GM13977 (cell line): Measurements from ENCODE around the gene DNAJC1.

ENCODE experiments used
- DNase-seq: peaks from one replicate; pipeline ENCODE4 v3.0.0; 2012; ENCODE audit warnings: low spot score
- CTCF ChIP-seq: IDR thresholded peaks from 2 replicates; pipeline ENCODE4 v1.5.1; 2012; ENCODE audit warnings: mild to moderate bottlenecking, control low read depth; ENCODE audit not compliant: insufficient read depth; ENCODE audit errors: extremely low read depth, missing control alignments
- in situ Hi-C: fragments of 300-500 bp; cut with MboI; formaldehyde crosslinking; loops from one replicate; pipeline ENCODE4 v1.12.0; 2022; ENCODE audit warnings: low sequenced_read_pairs, low pct_unique_long_range_greater_than_20kb, mixed read lengths, inconsistent platforms; ENCODE audit not compliant: unreplicated experiment

DNAJC1 gene

GRCh38 chr10:21934307-21934706 lies 69.2 kb downstream of the DNAJC1 start:
- in situ Hi-C loops: loop anchor here (25.0 kb wide), 1 partner anchor 647 kb away; no protein-coding TSS in a partner anchor
- no peak for TF ChIP-seq CTCF
- DNase-seq: no peak

- no peak for DNase-seq
- in situ Hi-C loops: loop anchor here (25.0 kb wide), 1 partner anchor 642 kb away; no protein-coding TSS in a partner anchor
- TF ChIP-seq CTCF: no peak
These were observed 74.5 kb downstream of the DNAJC1 start for GRCh38 chr10:21929070-21929469.

GRCh38 chr10:21927631-21928353 lies 75.7 kb downstream of the DNAJC1 start:
- no peak for DNase-seq
- in situ Hi-C loops: loop anchor here (25.0 kb wide), 1 partner anchor 640 kb away; no protein-coding TSS in a partner anchor
- no peak for TF ChIP-seq CTCF

- in situ Hi-C loops: loop anchor here (25.0 kb wide), 1 partner anchor 640 kb away; no protein-coding TSS in a partner anchor
- no peak for DNase-seq
These were observed 76.6 kb downstream of the DNAJC1 start for GRCh38 chr10:21926949-21927348.

GRCh38 chr10:21926358-21926925 lies 77.1 kb downstream of the DNAJC1 start:
- no peak for DNase-seq
- TF ChIP-seq CTCF: no peak
- in situ Hi-C loops: loop anchor here (25.0 kb wide), 1 partner anchor 639 kb away; no protein-coding TSS in a partner anchor

More at GRCh38 chr10:21926949-21927348, 76.6 kb downstream of the DNAJC1 start:
- TF ChIP-seq CTCF: no peak

GRCh38 chr10:21925851-21926250 lies 77.7 kb downstream of the DNAJC1 start:
- in situ Hi-C loops: loop anchor here (25.0 kb wide), 1 partner anchor 639 kb away; no protein-coding TSS in a partner anchor
- TF ChIP-seq CTCF: no peak

More at GRCh38 chr10:21925851-21926250, 77.7 kb downstream of the DNAJC1 start:
- DNase-seq: no peak
